SK-N-SH (cell line): ENCODE results near the gene LY6G6C. TPM values are rescaled to one million over a fixed set of nuclear protein-coding genes. Genes with fewer than 3 reads are reported as not detected.

Experiments
- CTCF ChIA-PET: fragments of 300-600, 350-600 bp; formaldehyde crosslinking; extraction: SDS; loops from one replicate; lab custom pipeline; 2021; lab: Yijun Ruan, JAX
- POLR2A ChIA-PET: fragments of 350-600 bp; sonication (Branson Sonifier 250); formaldehyde crosslinking; extraction: SDS; loops from one replicate; lab custom pipeline; 2020; ENCODE audit warnings: antibody characterized with exemption, inconsistent platforms; lab: Yijun Ruan, JAX
- DNase-seq: peaks from one replicate; pipeline ENCODE4 v3.0.0; 2012
- H2AFZ ChIP-seq: fragments of 200-600 bp; sonication (generic); 2 replicates; pipeline ENCODE4 v1.8.1; 2016; ENCODE audit warnings: antibody characterized with exemption, mild to moderate bottlenecking, low read depth
- H3F3A ChIP-seq: fragments of 200-600 bp; sonication (generic); replicated peaks from 2 replicates; pipeline ENCODE3; 2016; ENCODE audit warnings: antibody characterized with exemption, mild to moderate bottlenecking; ENCODE audit not compliant: insufficient read depth
- H3K27ac ChIP-seq, 2 experiments: fragments of 200-500 bp in 1 of 2; fragments of 200-600 bp in 1 of 2; sonication (Bioruptor generic) in 1 of 2; sonication (generic), shearing (Covaris generic) in 1 of 2; 2 replicates each; pipeline versions ENCODE4 v1.5.1 to v1.6.1; 2014 to 2016; ENCODE audit warnings: low read depth in 2 of 2, inconsistent platforms in 1 of 2, low read length in 1 of 2, mild to moderate bottlenecking in 1 of 2, mixed read lengths in 1 of 2
- H3K27me3 ChIP-seq: fragments of 200-600 bp; sonication (generic), shearing (Covaris generic); 2 replicates; pipeline ENCODE4 v1.6.1; 2016; ENCODE audit warnings: mixed run types; ENCODE audit not compliant: insufficient read depth
- H3K36me3 ChIP-seq, 2 experiments: fragments of 200-500 bp in 1 of 2; fragments of 200-600 bp in 1 of 2; sonication (Bioruptor generic) in 1 of 2; sonication (generic) in 1 of 2; replicated peaks in 1 of 2; 2 replicates each; pipeline versions ENCODE3 to v1.5.1; 2014 to 2016; ENCODE audit warnings: low read length in 1 of 2, mild to moderate bottlenecking in 1 of 2; ENCODE audit not compliant: insufficient read depth in 2 of 2, control insufficient read depth in 1 of 2
- H3K4me1 ChIP-seq, 2 experiments: fragments of 200-500 bp in 1 of 2; fragments of 200-600 bp in 1 of 2; sonication (Bioruptor generic) in 1 of 2; sonication (generic), shearing (Covaris generic) in 1 of 2; 2 replicates each; pipeline versions ENCODE4 v1.5.1 to v1.6.1; 2014 to 2016; ENCODE audit warnings: low read depth in 1 of 2, low read length in 1 of 2, mixed run types in 1 of 2; ENCODE audit not compliant: insufficient read depth in 2 of 2, control insufficient read depth in 1 of 2
- H3K4me2 ChIP-seq: fragments of 200-600 bp; sonication (generic), shearing (Covaris generic); 2 replicates; pipeline ENCODE4 v1.6.1; 2017; ENCODE audit warnings: mixed run types
- H3K4me3 ChIP-seq, 2 experiments: fragments of 200-500 bp in 1 of 2; fragments of 200-600 bp in 1 of 2; sonication (Bioruptor generic) in 1 of 2; sonication (generic), shearing (Covaris generic) in 1 of 2; 2 replicates each; pipeline versions ENCODE4 v1.5.1 to v1.8.1; 2014 to 2016; ENCODE audit warnings: low read depth in 2 of 2, inconsistent platforms in 1 of 2, low read length in 1 of 2, mild to moderate bottlenecking in 1 of 2, mixed read lengths in 1 of 2, moderate library complexity in 1 of 2
- H3K79me2 ChIP-seq: fragments of 200-600 bp; sonication (generic); 2 replicates; pipeline ENCODE4 v1.8.1; 2017; ENCODE audit warnings: mild to moderate bottlenecking; ENCODE audit not compliant: insufficient read depth
- H3K9ac ChIP-seq: fragments of 200-600 bp; sonication (generic); 2 replicates; pipeline ENCODE4 v1.6.1; 2017; ENCODE audit warnings: mixed run types
- H3K9me2 ChIP-seq: fragments of 200-600 bp; sonication (generic); 2 replicates; pipeline ENCODE4 v1.6.1; 2017; ENCODE audit warnings: mixed run types
- H3K9me3 ChIP-seq: fragments of 200-600 bp; sonication (generic); 2 replicates; pipeline ENCODE4 v1.6.1; 2017; ENCODE audit warnings: mixed run types, mild to moderate bottlenecking, moderate library complexity
- H4K20me1 ChIP-seq: fragments of 200-600 bp; sonication (generic); 2 replicates; pipeline ENCODE4 v1.6.1; 2017; ENCODE audit warnings: mild to moderate bottlenecking, mixed run types; ENCODE audit not compliant: insufficient read depth
- CHD2 ChIP-seq: fragments of 150-350 bp; IDR thresholded peaks from 2 replicates; pipeline ENCODE4 v1.6.1; 2018; ENCODE audit warnings: low read length; ENCODE audit not compliant: partially characterized antibody
- ELF1 ChIP-seq: IDR thresholded peaks from 2 replicates; pipeline ENCODE4 v1.4.0; 2012
- EP300 ChIP-seq, 2 experiments: IDR thresholded peaks; 2 replicates each; pipeline versions ENCODE4 v1.4.0 to v1.6.1; 2012; ENCODE audit warnings: borderline replicate concordance in 1 of 2, low read depth in 1 of 2, low read length in 1 of 2
- EZH2phosphoT487 ChIP-seq: fragments of 200-600 bp; sonication (generic); IDR thresholded peaks from 2 replicates; pipeline ENCODE4 v1.6.1; 2017; ENCODE audit warnings: low read depth, mixed run types, mild to moderate bottlenecking, antibody characterized with exemption, moderate library complexity, borderline replicate concordance
- FOSL2 ChIP-seq: IDR thresholded peaks from 2 replicates; pipeline ENCODE4 v1.4.0; 2012; ENCODE audit warnings: low read depth, mild to moderate bottlenecking, moderate library complexity, borderline replicate concordance
- FOXJ3 ChIP-seq: sonication (generic); formaldehyde crosslinking; IDR thresholded peaks from 2 replicates; pipeline ENCODE4 v1.5.1; 2020; ENCODE audit warnings: mild to moderate bottlenecking, missing genetic modification reagents
- GATA2 ChIP-seq: sonication (generic); formaldehyde crosslinking; IDR thresholded peaks from 2 replicates; pipeline ENCODE4 v1.5.0; 2020; ENCODE audit warnings: mild to moderate bottlenecking, missing genetic modification reagents
- IRF3 ChIP-seq: fragments of 150-350 bp; IDR thresholded peaks from 2 replicates; pipeline ENCODE4 v1.6.1; 2016; ENCODE audit warnings: mild to moderate bottlenecking, low read depth, low read length
- MAX ChIP-seq: IDR thresholded peaks from 2 replicates; pipeline ENCODE4 v1.4.0; 2012; ENCODE audit warnings: low read depth
- MXI1 ChIP-seq: IDR thresholded peaks from 2 replicates; pipeline ENCODE4 v1.6.1; 2012; ENCODE audit warnings: mild to moderate bottlenecking, low read depth, low read length, improper control_type of control experiment
- RAD21 ChIP-seq: IDR thresholded peaks from 2 replicates; pipeline ENCODE4 v1.6.1; 2012; ENCODE audit warnings: mild to moderate bottlenecking, low read length
- RCOR1 ChIP-seq: fragments of 150-350 bp; IDR thresholded peaks from 2 replicates; pipeline ENCODE4 v1.6.1; 2017; ENCODE audit warnings: antibody characterized with exemption, low read length
- REST ChIP-seq: IDR thresholded peaks from 2 replicates; pipeline ENCODE4 v1.6.1; 2012; ENCODE audit warnings: mild to moderate bottlenecking, low read depth, low read length, moderate library complexity
- RXRA ChIP-seq: IDR thresholded peaks from 2 replicates; pipeline ENCODE4 v1.4.0; 2012; ENCODE audit warnings: low read depth, mild to moderate bottlenecking, borderline replicate concordance
- SMC3 ChIP-seq: IDR thresholded peaks from 2 replicates; pipeline ENCODE4 v1.6.1; 2012; ENCODE audit warnings: low read depth, low read length, improper control_type of control experiment
- TCF12 ChIP-seq: IDR thresholded peaks from 2 replicates; pipeline ENCODE4 v1.4.0; 2012
- TEAD4 ChIP-seq: IDR thresholded peaks from 2 replicates; pipeline ENCODE4 v1.4.0; 2012; ENCODE audit warnings: mild to moderate bottlenecking, borderline replicate concordance; ENCODE audit not compliant: insufficient read depth
- ZBTB33 ChIP-seq: IDR thresholded peaks from 2 replicates; pipeline ENCODE4 v1.4.0; 2012; ENCODE audit warnings: low read depth, borderline replicate concordance
- WGBS: methylation state at CpG from one replicate; pipeline ENCODE4 v1.1.6; 2017; ENCODE audit warnings: low lambda C conversion rate; 5-methylcytosine and 5-hydroxymethylcytosine counted together
- polyA plus RNA-seq, 3 experiments: library from polyadenylated mRNA; depleted of rRNA; stranded (reverse); fragments of >200 nt; gene quantifications; 2 replicates each; pipeline ENCODE4 v1.2.3, GENCODE V29; 2012
- TF ChIP-seq, protein P1 (sequence below): IDR thresholded peaks from 2 replicates; pipeline ENCODE4; 2012
- TF ChIP-seq, protein P2 (sequence below): IDR thresholded peaks from 2 replicates; pipeline ENCODE4 v1.4.0; 2012; ENCODE audit warnings: low read depth, borderline replicate concordance

The LY6G6C gene
- polyA plus RNA-seq, 1 of the 3 experiments (the other 2 are of a cell fraction) = not detected

DNA sequence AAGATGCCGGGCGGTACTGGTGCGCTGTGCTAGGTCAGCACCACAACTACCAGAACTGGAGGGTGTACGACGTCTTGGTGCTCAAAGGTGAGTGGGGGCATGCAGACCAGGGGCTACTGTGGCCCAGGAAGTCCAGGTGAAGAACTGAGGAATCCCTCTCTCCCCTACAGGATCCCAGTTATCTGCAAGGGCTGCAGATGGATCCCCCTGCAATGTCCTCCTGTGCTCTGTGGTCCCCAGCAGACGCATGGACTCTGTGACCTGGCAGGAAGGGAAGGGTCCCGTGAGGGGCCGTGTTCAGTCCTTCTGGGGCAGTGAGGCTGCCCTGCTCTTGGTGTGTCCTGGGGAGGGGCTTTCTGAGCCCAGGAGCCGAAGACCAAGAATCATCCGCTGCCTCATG lies 13.8 kb downstream of the LY6G6C start:
- ChIA-PET POLR2A (no interaction called here), CTCF (interaction anchor here (1.5 kb wide), 1 partner anchor 22 kb away, joined by 5 read pairs; the partner anchor contains the start of gene DDAH2)
- Histone ChIP-seq H2AFZ (no peak overlapping the region), H4K20me1 (no peaks in the 10 kb centered on the region), H3K9me2 (no peaks in the 10 kb centered on the region), H3K4me2 (no peak overlapping the region), H3K36me3 (no peaks in the 10 kb centered on the region), H3K9ac (no peak overlapping the region), H3K27me3 (no peaks in the 10 kb centered on the region), H3K9me3 (no peaks in the 10 kb centered on the region), H3K4me1 (no peaks in the 10 kb centered on the region; a peak in 1 of 4 replicates), H3F3A (peaks cover 12% of the 10 kb centered on the region), H3K4me3 (no peak overlapping the region), H3K79me2 (peaks cover 1% of the 10 kb centered on the region), H3K27ac (no peak overlapping the region)
- WGBS = 94% methylated on average over 7 of the region's 10 CpGs
- no peak for DNase-seq
- TF ChIP-seq, protein P1, sequence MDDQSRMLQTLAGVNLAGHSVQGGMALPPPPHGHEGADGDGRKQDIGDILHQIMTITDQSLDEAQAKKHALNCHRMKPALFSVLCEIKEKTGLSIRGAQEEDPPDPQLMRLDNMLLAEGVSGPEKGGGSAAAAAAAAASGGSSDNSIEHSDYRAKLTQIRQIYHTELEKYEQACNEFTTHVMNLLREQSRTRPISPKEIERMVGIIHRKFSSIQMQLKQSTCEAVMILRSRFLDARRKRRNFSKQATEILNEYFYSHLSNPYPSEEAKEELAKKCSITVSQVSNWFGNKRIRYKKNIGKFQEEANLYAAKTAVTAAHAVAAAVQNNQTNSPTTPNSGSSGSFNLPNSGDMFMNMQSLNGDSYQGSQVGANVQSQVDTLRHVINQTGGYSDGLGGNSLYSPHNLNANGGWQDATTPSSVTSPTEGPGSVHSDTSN = no peak
- TF ChIP-seq SMC3 (no peak), CHD2 (no peak), TCF12 (no peak), EZH2phosphoT487 (no peak), MAX (no peak), ZBTB33 (no peak), FOSL2 (no peak), GATA2 (CRISPR knock-in tag) (no peak), EP300 (IDR thresholded peaks at IDR 0.05; ENCODE audit: borderline replicate concordance in 1 of 2, low read depth in 1 of 2, low read length in 1 of 2) (no peak), IRF3 (no peak), TEAD4 (no peak), FOXJ3 (CRISPR knock-in tag) (no peak), RXRA (no peak), REST (no peak), MXI1 (no peak), RAD21 (no peak), ELF1 (no peak), RCOR1 (no peak)
- TF ChIP-seq, protein P2, sequence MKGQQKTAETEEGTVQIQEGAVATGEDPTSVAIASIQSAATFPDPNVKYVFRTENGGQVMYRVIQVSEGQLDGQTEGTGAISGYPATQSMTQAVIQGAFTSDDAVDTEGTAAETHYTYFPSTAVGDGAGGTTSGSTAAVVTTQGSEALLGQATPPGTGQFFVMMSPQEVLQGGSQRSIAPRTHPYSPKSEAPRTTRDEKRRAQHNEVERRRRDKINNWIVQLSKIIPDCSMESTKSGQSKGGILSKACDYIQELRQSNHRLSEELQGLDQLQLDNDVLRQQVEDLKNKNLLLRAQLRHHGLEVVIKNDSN = no peak
